Stimulated activated CD4-positive, alpha-beta T cell treated with anti-CD3 and anti-CD28 coated beads, Interleukin-2, amount 100 ng/mL, for 24 hours (primary cell): ENCODE measurements around the gene YRDC.
"Not testable (repeated sequence)": the region's sequence is repeated elsewhere in the genome, so short reads cannot be mapped to it uniquely, and the experiment has no call there.

Source experiments
- DNase-seq, 2 donors: peaks; one replicate each; pipeline ENCODE4 v3.0.0-alpha.2; 2020

YRDC gene

DNA sequence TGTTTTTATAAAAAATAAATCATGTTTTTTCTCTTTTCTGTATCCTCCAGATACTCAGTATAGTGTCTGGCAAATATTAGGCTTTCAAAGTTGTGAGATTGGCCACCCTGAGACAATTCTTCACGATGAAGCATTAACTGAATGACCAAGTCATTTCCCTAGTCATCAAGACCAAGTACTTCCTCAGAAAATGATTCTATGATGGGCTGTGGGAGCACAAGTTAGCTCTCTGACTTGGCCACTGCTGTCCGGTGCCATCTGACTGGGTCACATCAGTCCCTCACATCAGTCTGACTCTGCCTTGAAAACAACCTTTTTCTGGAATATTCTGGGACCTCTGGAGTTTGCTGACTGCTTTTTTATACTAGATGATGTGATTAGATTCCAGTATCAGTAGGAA lies 13.5 kb upstream of the YRDC start:
- no peak for DNase-seq

DNA sequence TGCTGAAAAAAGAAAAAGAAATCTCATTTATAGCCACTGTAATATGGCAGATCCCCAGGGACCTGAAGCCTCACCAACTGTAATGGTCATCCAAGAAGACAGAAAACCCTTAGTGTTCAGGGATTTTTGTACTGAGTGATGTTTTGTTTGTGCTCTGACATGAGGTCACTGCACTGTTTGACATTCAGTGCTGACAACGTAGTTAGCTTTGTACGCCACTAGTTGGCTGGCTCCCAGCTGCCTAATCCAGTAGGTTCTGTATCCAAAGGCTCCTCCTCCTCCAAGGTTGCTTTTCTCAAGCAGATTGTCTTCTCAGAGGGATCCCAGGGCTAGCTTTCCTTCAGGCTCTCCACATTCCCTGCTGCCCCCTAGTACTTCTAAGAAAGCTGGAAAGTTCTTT lies 9.5 kb upstream of the YRDC start:
- no peak for DNase-seq

DNA sequence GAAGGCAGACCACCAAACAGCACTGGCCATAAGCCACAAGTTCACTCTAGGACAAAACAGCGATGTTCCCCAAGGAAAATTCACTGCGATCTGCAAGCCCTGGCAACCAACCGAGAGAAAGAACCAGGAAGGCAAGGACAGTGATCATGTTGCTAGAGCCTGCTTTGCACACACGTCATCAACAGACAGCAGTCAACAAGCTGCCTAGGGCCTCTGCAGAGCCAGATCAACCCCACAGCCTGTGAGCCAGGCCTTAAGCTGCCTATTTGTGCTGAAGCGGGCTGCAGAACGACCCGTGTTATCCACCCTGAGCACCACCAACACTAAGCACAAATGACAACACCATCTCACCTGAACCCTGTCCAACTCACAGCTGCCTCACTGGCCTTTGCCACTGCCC lies 6.2 kb upstream of the YRDC start:
- DNase-seq = no peak

DNA sequence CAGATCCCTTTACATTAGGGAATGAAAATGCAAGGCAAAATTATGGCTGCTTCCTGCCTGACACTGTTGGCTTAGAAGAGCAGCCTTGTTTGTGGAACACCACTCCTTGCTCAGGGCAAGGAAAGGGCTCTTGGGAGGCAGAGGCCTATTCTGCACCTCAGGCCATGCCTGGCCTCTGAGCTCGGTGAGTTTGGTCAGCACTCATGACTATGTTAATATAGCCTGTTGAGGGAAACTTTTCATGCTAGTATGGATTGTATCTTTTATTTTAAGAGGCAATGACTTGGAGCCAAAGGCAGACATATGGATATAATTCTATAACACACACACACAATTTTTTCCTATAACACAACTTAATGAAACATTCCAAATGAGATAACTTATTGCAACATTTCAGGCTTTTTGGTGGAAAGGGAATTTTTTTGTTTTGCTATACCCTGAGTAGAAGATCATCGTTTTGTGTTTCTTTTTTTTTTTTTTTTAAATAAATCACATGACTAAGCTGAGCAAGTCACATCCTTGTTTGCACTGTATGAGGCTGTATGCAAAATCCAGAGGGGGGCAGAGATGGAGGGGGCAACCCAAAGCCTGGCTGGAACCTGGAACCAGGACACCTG lies 5.6 kb upstream of the YRDC start:
- no peak for DNase-seq

DNA sequence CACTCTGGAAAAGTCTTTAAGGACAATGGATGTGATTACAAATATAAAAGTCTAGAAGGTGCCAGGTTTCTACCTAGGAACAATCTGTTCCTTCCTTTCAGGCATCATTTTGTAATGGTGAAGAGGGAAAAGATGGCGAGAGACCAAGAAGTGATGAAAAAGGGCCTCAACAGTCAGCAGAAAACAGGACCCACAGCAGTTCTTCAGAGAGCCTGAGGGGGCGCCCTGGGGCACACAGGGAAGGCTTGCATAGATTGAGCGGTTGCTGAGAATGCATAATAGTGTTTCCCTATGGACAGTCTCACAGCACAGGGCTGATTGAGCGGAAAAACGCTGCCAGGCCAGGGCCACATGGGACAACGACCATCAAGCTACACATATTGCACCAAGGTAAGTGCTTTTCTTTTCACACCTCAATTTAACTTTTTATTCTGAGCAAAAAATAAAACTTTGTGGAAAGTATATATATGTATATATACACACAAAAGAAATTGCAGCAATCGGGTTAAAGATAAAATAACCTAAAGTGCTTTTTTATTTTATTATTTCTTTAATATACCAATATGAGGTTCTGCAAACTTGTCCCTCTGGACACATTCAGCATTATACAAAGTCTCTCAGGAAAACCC lies 3.1 kb upstream of the YRDC start:
- peak; percentile 66 to 73 for DNase-seq

DNA sequence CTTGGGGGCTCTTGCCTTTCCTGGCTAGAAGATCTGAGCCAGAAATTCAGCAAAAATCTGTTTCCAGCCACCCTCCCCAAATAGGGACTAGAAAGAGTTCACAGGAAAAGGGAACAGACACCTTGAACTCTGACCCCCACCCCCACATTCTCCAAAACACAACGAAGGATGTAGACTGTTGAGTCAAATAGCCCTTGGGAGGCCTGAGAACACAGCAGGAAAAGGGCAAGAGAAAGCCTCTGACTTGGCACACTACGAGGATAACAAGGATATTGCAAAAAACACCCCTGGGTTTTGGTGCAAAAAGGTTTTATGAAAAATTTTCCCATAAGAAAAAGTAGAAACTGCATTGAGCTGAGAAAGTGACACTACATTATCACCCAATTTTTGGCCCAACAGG lies 1.9 kb upstream of the YRDC start:
- DNase-seq = no peak

DNA sequence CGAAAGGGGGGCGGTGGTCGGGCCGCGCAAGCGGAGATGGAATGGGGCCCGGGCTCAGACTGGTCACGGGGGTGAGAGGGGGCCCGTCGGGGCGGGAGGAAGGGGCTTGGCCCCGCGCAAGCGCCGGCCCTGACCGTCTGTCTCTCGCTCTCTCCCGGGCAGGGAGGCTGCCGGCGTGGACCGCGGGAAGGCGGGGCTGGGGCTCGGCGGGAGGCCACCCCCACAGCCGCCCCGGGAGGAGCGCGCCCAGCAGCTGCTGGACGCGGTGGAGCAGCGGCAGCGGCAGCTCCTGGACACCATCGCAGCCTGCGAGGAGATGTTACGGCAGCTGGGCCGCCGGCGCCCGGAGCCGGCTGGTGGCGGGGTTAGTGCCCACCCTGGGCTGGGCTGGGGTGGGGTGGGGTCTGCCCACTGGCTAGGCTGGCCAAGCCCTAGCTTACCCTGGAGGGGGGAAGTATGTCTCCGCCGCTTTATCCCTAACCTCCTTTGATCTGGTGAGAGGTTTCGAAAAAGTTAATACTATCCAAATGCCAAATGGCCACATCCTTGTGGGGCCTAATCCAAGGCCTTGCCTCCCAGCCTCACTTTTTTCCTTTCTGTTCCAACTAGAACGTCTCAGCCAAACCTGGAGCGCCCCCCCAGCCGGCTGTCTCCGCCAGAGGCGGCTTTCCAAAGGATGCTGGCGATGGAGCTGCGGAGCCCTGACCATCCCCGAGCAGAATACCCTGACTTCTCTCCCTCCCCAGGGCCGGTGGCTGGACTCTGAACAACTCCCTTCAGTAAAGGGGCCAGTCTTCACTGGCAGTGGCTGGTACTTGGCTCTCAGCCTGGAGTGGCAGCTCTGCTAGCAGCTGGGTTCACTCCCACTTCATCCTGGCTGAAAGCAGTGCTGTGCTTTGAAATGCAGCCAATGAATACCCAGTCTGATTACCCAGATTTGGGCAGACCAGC lies 636 bp upstream of the YRDC start:
- DNase-seq = peak in 1 of 2 donors; percentile 60

DNA sequence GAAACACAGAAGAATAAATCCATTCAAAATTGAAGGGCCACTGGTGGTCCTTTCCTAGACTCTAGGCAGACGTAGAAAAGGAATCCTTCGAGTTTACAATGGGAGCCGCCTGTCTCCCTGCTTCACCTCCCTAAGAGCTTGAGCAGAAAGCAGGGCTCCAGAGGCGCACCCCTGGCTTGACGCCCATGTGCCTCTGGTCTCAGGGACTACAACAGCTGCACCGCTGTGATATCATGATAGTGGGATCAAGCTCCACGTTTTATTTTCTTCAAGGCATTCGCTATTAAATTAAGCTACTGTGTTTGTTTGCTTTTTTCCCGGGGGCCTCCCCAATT lies 821 bp downstream of the YRDC start:
- DNase-seq = no peak

DNA sequence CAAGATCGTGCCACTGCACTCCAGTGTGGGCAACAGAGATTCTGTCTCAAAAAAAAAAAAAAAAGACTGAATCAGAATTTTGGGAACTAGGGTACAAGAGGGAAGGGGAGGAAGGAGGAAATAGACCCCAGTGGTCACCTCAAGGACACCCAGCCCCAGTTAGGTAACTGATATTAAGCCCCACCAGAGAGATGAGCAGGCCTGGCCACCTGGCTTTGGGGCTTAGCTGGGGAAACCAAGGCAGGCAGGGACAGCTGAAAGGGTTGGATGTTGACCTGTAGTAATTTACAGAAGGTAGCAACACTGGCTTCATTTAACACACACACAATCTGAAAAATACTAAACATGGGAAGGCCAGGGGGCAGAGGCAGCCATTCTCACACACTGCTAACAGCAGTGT lies 5.6 kb downstream of the YRDC start:
- no peak for DNase-seq

DNA sequence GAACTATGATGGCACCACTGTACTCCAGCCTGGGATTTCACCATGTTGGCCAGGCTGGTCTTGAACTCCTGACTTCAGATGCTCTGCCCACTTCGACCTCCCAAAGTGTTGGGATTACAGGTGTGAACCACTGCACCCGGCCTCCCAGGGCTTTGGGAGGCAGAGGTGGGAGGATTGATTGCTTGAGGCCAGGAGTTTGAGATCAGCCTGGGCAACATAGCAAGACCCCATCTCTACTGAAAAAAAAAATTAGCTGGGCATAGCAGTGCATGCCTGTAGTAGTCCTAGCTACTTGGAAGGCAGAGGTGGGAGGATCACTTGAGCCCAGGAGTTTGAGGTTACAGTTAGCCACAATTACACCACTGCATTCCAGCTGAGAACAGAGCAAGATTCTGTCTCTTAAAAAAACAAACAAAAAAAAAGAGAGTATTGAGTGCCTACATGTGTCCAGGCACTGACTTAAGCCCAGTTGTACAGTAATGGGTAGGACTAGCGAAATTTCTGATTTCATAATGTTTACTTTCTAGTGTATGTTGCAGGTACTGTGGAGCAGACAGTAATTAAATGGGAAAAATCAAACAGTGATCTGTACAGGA lies 10.2 kb downstream of the YRDC start:
- DNase-seq = no peak

DNA sequence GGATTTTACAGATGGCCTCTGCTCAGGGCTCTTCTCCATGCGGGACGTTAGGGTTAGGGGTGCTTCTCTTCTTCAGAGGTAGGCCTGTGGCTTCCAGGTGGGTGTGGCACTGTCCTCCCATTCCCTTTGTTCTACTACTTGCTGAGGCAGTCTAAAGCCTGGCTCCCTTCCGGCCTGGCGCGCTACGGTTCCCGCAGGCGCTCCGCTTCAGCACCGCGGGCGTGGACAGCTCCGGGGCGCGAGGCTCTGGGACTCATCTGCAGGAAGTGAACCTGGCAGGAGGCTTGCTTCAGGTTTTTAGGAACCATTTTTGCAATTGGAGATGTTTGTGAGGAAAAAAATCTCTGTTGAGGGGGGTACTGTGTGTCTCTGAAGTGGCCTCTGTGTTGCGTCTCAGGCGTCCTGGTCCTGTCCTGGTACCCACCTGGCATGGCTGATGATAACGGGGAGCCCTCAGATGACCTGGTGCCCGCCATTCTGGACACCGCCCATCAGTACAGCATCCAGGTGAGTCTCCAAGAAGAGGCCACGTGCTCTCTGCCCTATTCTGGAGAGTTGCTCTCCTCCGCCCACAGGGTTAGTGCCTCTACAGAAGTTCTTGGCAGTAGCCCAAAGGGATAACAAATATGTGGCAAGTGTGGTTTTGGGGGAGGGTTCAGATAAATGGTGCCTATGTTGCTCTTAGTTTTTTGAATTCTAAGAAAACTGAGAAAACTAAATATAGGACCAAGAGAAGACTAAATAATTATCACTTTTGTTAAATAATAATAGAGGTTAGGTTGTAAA lies 12.5 kb downstream of the YRDC start:
- peak; percentile 52 to 66 for DNase-seq

DNA sequence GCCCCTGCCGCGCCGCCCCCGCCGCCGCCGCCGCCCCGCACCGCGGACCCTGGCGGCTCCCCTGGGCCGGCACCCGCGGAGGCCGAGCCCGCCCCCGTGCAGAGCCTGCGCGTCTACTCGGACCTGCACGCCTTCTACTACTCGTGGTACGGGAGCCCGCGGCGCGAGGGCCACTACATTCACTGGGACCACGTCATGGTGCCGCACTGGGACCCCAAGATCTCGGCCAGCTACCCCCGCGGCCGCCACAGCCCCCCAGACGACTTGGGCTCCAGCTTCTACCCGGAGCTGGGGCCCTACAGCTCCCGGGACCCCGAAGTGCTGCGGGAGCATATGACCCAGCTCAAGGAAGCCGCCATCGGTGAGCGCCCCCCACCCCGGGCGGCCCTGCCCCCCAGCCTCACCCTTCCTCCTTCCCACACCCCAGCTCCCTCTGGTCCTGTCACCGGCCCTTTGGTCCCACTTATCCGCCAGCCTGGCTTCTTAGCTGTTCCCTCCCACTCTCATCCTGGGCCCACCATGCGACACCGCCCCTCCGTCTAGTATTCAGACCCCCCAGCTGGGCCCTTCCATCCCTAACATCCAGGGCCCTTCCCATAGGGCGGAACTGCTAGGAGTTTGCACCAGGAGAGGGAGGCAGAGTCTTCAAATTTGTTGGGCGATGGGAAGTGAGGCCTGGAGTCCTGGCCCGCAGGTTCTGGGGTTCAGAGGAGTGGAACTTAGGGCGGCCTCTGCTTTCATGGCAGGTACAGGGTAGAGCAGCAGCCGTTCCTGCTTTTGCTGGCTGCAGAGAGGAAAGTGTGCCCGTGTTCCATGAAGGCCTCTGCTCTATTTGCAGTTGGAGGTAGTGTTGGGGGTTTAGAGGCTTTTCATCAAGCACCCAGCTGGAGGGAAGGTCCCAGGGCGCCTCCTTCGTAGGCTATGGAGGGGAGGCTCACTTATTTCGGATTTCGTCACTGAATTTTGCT lies 13.4 kb downstream of the YRDC start:
- DNase-seq = no peak

DNA sequence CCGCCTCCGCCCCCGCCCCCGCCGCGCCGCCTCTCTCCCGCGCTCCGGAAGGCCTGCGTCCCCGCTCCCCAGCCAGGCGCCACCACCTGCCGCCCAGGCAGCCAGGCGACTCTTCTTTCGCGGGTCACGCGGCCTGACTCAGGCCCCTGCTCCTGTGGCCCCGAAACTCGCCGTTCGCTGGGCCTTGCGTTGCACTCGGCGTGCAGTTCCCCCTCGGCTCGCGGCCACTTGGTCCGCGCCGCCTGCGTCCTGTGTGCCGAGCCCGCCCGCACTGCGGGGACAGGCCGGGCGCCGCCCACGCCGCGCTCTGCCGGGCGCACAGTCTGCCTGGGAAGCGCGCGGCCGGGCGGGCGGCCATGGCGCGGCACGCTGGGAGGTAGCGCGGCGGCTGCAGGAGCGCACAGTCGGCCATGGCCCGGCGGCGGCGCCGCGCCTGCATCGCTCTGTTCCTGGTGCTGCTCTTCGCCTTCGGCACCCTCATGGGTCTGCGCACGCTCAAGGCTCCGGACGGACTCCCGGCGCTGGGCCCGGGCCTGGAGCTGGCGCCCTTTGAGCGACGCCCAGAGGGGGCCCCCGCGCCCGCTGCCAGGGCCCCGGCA lies 14.1 kb downstream of the YRDC start, which contains the start of gene MANEAL:
TSS of gene MANEAL (plus strand) at position 75 of the 599 bp plus-strand sequence. CDS start at position 411, 336 bp downstream.
- peak; percentile 30 to 52 for DNase-seq

DNA sequence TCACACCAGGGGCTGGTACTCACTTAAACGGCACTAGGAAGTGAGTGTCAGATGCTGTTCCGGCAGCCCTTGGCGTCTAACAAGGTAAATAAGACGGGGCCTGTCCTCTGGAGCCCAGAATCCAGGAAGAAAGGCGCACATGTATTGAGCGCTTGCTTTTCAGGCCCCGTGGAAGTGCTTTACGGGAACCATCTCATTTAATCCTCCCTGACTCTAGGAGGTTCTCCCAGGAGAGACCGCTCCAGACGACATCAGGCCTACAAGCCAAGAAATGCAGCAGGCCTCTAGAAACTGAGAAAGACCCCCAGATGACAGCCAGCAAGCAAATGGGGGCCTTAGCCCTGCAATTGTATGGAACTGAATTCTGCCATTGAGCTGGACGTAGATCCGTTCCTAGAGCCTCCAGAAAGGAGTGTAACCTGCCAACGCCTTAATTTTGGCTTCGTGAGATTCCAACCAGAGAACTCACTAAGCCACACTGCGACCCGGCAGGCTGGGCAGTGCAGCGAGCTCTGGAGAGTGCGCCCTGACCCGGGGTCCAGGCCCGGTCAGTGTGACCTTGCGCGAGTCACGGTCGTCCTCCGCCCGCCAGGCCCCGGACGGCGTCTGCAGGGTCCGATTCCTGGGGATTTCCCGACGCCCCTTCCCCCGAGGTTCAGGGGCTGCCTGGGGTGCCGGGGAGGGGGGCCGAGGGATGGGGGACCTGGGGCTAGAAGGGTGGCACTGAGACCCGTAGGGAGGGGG lies 14.9 kb downstream of the YRDC start:
- DNase-seq = no peak

DNA sequence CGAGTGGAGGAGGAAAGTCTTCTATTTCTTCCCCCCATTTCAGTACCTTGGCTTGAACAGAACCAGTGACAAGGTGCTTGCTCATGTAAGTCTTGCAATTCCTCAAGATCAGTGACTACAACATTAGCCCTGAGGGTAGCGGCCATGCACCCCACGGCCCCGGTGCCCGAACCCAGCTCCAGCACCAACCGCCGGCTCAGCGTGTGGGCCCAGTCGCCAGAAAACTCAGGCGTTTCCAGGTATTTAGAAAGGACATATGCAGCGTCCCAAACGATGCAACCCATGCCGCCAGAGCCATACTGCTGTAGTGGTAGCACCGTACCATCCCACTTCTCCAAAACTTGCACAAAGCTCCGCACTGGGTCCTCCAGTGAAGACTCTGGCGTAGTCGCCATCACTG lies 25.5 kb downstream of the YRDC start:
- DNase-seq = no peak

DNA sequence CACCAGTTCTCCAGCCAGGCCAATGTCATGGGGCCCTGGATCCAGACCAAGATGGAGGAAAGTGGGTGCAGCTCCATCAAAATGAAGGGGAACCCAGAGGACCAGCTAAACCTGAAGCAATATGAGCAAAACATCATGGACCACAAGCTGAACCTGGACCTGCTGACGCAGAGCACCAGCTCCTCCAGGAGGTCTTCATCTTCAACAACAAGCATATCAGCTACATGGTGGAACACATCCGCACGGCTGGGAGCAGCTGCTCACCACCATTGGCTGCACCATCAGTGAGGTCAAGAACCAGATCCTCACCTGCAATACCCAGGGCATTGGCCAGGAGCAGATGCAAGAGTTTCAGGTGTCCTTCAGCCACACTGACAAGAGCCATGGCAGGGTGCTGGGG lies 29.4 kb downstream of the YRDC start:
- DNase-seq = no peak

DNA sequence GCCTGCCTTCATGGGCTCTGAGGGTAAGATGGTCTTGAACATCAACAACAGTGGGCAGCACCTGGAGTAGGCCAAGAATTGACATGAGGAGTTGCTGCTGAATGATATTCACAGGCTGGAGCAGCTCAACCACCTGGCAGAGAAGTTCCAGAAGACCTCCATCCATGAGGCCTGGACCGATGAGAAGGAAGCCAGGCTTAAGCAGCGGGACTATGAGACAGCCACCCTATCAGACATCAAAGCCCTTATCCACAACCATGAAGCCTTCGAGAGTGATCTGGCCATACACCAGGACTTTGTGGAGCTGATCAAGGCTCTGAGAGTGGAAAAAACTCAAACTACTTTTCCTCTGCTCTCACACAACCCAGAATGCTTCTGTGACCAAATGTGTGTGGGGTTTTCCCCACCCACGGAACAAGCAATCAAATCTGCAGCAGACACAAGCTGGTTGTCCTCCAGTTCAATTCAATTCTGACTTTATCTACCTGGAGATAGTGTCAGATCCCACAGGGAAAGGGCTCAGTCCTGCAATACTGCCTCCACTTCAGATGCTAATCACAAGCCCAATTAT lies 31.0 kb downstream of the YRDC start:
- DNase-seq = peak in 1 of 2 donors; percentile 40

DNA sequence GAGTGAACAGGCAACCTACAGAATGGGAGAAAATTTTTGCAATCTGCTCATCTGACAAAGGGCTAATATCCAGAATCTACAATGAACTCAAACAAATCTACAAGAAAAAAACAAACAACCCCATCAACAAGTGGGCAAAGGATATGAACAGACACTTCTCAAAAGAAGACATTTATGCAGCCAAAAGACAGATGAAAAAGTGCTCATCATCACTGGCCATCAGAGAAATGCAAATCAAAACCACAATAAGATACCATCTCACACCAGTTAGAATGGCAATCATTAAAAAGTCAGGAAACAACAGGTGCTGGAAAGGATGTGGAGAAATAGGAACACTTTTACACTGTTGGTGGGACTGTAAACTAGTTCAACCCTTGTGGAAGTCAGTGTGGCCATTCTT lies 36.6 kb downstream of the YRDC start:
- DNase-seq = not testable (repeated sequence)

DNA sequence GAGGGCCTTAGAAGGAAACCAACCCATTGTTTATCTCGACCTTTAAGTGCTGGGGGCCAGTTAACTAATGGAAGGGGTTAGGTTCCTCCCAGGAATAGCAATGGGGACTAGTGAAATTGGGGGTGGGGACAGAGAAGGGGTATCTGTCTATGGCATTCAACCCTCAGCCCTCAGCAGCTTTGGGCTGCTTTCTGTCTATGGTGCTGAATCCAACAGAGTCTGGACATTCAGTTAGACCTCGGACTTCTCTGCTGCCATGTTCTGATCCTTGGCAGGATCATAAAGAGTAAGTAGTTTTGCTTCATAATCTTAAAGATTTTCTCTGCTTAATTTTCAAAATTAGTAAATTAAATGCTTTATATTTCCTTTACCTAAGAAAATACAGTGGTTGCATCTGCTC lies 40.5 kb downstream of the YRDC start:
- no peak for DNase-seq
